Measurements from ENCODE around the gene CCNB2. TPM values are rescaled to one million over a fixed set of nuclear protein-coding genes. Genes with fewer than 3 reads are reported as not detected.

The CCNB2 gene
- total RNA-seq, 4 donors from 2014 or later = 1.1 to 2.1 (median 1.7) TPM

DNA sequence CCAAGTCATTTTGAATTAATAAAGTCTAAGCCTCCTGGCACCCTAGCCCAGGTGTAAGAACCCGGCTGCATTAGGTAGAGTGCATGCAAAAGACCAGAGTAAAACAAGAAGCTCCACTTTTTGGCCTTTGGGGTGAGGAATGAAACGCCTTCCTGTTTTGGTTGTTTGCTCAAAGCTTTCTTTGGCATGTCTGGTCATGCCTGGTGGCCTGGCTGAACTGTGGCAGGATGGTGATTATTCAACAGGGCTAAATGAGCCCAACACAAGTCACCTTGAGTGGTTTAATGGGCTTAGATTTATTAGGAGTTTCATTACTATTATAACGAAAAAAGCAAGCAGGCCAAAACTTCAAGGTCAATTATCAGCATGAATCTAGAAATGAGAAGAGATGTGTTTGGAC lies 60.8 kb downstream of the CCNB2 start:
- Histone ChIP-seq H3K27me3 (no peaks in the 10 kb centered on the region), H3K9me3 (no peaks in the 10 kb centered on the region), H3K4me3 (replicated peaks in 1 of 3) (no peak overlapping the region), H3K36me3 (peaks cover 0 to 1% of the 10 kb centered on the region in 2 donors), H3K4me1 (peaks cover 36 to 53% of the 10 kb centered on the region in 2 donors), H3K27ac (peak overlapping the region; percentile 80 to 88 (median 84))
- intact Hi-C loops (cut with DNase I) = no loop called here
- WGBS, 2 donors = 32 to 47% methylated on average over 3 of the region's 3 CpGs
- DNase-seq = peak; percentile 55 to 70
- TF ChIP-seq, protein P1, sequence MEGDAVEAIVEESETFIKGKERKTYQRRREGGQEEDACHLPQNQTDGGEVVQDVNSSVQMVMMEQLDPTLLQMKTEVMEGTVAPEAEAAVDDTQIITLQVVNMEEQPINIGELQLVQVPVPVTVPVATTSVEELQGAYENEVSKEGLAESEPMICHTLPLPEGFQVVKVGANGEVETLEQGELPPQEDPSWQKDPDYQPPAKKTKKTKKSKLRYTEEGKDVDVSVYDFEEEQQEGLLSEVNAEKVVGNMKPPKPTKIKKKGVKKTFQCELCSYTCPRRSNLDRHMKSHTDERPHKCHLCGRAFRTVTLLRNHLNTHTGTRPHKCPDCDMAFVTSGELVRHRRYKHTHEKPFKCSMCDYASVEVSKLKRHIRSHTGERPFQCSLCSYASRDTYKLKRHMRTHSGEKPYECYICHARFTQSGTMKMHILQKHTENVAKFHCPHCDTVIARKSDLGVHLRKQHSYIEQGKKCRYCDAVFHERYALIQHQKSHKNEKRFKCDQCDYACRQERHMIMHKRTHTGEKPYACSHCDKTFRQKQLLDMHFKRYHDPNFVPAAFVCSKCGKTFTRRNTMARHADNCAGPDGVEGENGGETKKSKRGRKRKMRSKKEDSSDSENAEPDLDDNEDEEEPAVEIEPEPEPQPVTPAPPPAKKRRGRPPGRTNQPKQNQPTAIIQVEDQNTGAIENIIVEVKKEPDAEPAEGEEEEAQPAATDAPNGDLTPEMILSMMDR (IDR thresholded peaks at IDR 0.05) = no peak
- TF ChIP-seq POLR2A (IDR thresholded peaks at IDR 0.05) = peak in 1 of 2 donors; percentile 4

DNA sequence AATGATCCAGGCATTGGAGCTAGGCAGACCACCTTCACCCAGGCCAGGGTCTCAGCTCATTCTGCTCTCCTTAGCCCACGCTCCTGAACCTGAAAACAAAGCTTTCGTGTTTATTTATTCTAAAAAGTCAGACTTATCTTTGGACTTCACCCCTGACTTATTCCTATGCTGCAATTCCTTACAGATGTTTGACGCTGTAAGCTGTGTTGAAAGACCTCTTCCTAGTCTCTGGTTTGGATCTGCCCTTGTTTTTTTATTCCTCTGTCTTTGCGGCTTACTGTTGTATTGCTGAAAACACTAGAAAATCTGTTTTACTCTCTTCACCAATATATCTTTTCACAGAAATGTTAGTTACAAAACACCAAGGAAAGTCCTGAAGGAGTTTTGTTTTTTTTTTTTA lies 61.2 kb downstream of the CCNB2 start:
- DNase-seq = no peak
- Histone ChIP-seq H3K27ac (peak overlapping the region; percentile 80 to 88 (median 84)), H3K36me3 (no peaks in the 10 kb centered on the region), H3K4me1 (peaks cover 38 to 57% of the 10 kb centered on the region in 2 donors), H3K9me3 (no peaks in the 10 kb centered on the region), H3K27me3 (no peaks in the 10 kb centered on the region), H3K4me3 (replicated peaks in 1 of 3) (no peak overlapping the region)
- TF ChIP-seq, protein P1 (IDR thresholded peaks at IDR 0.05) = no peak
- no peak for TF ChIP-seq POLR2A (IDR thresholded peaks at IDR 0.05)
- intact Hi-C loops (cut with DNase I) = no loop called here
- 48 to 53% methylated on average over 4 of the region's 4 CpGs for WGBS, 2 donors

DNA sequence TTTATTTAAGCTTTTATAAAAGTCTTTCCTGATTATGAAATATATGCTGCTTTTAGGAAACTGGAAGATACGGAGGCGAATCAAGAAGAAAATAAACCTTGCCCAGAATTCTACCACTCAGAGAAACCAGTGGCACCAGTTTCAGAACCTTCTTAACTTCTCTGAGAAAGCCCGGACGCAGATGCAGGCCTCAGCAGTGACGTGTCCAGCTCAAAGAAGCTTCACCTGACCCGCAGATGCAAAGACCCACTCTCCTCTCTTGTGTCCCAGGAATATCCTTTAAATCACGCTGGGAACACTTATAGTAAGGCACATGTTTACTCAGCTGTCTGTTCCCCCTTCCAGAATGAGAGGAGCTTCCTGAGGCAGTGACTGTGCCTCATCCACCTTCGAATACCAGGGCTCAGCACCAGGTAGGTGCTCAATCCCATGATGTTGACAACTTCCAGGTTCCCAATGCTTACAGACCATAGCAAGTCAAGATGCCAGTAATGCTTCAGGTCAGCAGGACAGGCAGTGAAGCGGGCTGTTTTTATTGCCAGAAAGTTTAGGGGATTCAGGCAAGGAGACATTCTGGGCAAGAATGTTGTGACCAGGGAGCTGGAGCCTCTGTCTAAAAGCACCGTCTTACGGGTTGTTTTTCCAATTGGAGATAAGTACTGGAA lies 61.8 kb downstream of the CCNB2 start:
- H3K27ac ChIP-seq = peak overlapping the region; percentile 80 to 88 (median 84)
- peaks cover 38 to 59% of the 10 kb centered on the region in 2 donors for H3K4me1 ChIP-seq
- peak; percentile 56 to 62 for DNase-seq
- no peak overlapping the region for H3K4me3 ChIP-seq (replicated peaks in 1 of 3)
- WGBS, 2 donors = 42 to 45% methylated on average over 11 of the region's 11 CpGs
- no peaks in the 10 kb centered on the region for H3K27me3 ChIP-seq
- TF ChIP-seq, protein P1 (IDR thresholded peaks at IDR 0.05) = no peak
- TF ChIP-seq POLR2A (IDR thresholded peaks at IDR 0.05) = peak in 1 of 2 donors; percentile 35
- no peaks in the 10 kb centered on the region for H3K36me3 ChIP-seq
- intact Hi-C loops (cut with DNase I) = no loop called here
- H3K9me3 ChIP-seq = no peaks in the 10 kb centered on the region

DNA sequence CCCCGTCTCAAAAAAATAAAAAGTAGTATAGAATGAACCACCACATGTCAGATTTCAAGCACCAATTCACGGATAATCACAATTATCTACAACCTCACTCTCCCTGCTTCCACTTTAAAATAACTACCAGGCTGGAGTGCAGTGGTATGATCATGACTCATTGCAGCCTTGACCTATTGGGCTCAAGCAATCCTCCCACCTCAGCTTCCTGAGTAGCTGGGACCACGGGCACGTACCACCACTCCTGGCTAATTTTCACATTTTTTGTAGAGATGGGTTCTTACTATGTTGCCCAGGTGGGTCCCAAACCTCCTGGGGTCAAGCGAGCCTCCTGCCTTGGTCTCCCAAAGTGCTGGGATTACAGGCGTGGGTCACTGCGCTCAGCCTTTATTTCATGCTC lies 63.6 kb downstream of the CCNB2 start:
- H3K4me1 ChIP-seq = peaks cover 38 to 59% of the 10 kb centered on the region in 2 donors
- intact Hi-C loops (cut with DNase I) = no loop called here
- DNase-seq = no peak
- TF ChIP-seq, protein P1 (IDR thresholded peaks at IDR 0.05) = no peak
- no peak for TF ChIP-seq POLR2A (IDR thresholded peaks at IDR 0.05)
- H3K36me3 ChIP-seq = no peaks in the 10 kb centered on the region
- 89 to 90% methylated on average over 7 of the region's 7 CpGs for WGBS, 2 donors
- H3K27ac ChIP-seq = peak overlapping the region; percentile 23 to 91 (median 80)
- no peaks in the 10 kb centered on the region for H3K27me3 ChIP-seq
- no peaks in the 10 kb centered on the region for H3K9me3 ChIP-seq
- H3K4me3 ChIP-seq (replicated peaks in 1 of 3) = no peak overlapping the region

DNA sequence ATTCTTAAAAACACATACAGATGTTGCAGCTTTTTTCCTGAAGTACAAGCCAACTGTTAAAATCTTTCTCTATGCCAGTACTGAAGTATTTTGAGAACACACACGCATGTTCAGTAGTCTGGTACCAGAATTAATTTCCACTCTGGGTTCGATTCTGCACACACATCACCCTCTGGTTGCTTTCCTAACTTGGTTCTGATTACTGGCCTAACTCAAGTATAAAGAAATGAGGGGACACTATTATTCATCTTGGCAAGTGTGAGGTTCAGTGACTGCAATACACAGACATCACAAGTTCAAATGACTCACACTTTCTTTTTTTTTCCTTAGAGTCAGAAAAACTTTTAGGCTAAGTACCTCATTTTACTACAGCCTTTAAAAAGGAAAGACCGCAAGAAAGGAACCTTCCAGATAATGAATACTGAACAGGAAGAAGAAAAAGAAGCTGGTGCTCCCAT lies 64.3 kb downstream of the CCNB2 start:
- intact Hi-C loops (cut with DNase I) = no loop called here
- Histone ChIP-seq H3K4me1 (peaks cover 38 to 60% of the 10 kb centered on the region in 2 donors), H3K9me3 (no peaks in the 10 kb centered on the region), H3K4me3 (replicated peaks in 1 of 3) (no peak overlapping the region), H3K27ac (peak overlapping the region; percentile 80 to 91 (median 88)), H3K27me3 (no peaks in the 10 kb centered on the region), H3K36me3 (no peaks in the 10 kb centered on the region)
- TF ChIP-seq, protein P1 (IDR thresholded peaks at IDR 0.05) = no peak
- TF ChIP-seq POLR2A (IDR thresholded peaks at IDR 0.05) = no peak
- DNase-seq = no peak
- 79 to 85% methylated on average over 3 of the region's 3 CpGs for WGBS, 2 donors

Measured in thyroid gland (tissue), 4 donors.